ENCODE results near the gene PPM1N. TPM values are rescaled to one million over a fixed set of nuclear protein-coding genes. Genes with fewer than 3 reads are reported as not detected.
A peak's percentile ranks its signal among the peaks of the same experiment; 100 is the strongest.

Gene PPM1N
- total and polyA plus RNA-seq, 2 of the 13 experiments (the other 11 are each of a cell fraction or from before 2014, with no cell fraction given): 0.31 to 1.8 TPM

DNA sequence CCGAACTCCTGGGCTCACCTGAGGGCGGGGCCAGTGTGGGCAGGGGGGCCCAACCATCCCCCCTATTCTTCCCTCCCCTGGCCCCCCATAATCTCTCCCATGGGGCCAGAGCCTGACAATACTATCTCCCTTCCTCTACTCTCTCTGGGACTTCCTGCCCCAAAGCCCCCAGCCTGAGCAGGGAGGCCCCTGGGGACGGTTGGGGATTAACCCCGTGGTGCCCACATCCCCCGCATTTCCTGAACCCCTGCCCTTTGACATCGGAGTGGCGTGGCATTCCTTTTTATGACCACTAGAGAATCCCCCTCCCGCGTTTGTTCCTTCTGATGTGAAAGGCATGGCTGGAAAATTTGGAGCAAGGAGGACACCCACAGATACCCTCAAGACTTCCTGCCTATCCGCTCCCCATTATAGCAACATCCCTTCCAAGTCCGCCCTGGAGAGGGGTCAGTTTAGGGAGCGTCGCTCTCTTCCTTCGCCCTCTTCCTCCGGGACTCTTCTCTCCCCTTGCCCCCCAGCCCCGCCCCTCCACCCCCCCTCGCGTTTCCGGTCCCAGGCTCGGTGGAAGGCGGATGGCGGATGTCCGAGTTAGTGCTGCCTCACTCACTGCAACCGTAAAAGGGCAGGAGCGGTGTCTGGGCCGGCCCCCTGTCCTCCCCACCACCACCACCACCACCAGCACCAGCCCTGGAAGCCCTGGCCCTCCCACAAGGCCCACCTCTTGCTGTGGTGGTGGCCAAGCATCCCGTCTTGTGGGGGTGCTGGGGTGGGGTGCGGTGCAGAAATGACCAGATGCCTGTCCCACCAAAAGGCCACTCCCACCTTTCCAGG is 10.8 kb downstream of the PPM1N start (continued):
- TF ChIP-seq KLF16 (CRISPR knock-in tag; IDR thresholded peaks at IDR 0.05): peak in 1 of 2 experiments; percentile 36; a peak in 1 of 4 replicates
- no peak for TF ChIP-seq MIXL1 (CRISPR knock-in tag; IDR thresholded peaks at IDR 0.05)
- no peak for TF ChIP-seq ZBTB1 (CRISPR knock-in tag; IDR thresholded peaks at IDR 0.05; ENCODE audit: borderline replicate concordance)
- TF ChIP-seq SRF (IDR thresholded peaks at IDR 0.05; ENCODE audit: low read depth, low read length): peak; percentile 75
- no peak for TF ChIP-seq SP2 (CRISPR knock-in tag; IDR thresholded peaks at IDR 0.05)
- peak in 1 of 2 experiments; percentile 37; a peak in 3 of 4 replicates for TF ChIP-seq POLR2A (IDR thresholded peaks at IDR 0.05; ENCODE audit: insufficient read depth in 1 of 2, low read depth in 2 of 2, low read length in 2 of 2)
- TF ChIP-seq, protein P1, sequence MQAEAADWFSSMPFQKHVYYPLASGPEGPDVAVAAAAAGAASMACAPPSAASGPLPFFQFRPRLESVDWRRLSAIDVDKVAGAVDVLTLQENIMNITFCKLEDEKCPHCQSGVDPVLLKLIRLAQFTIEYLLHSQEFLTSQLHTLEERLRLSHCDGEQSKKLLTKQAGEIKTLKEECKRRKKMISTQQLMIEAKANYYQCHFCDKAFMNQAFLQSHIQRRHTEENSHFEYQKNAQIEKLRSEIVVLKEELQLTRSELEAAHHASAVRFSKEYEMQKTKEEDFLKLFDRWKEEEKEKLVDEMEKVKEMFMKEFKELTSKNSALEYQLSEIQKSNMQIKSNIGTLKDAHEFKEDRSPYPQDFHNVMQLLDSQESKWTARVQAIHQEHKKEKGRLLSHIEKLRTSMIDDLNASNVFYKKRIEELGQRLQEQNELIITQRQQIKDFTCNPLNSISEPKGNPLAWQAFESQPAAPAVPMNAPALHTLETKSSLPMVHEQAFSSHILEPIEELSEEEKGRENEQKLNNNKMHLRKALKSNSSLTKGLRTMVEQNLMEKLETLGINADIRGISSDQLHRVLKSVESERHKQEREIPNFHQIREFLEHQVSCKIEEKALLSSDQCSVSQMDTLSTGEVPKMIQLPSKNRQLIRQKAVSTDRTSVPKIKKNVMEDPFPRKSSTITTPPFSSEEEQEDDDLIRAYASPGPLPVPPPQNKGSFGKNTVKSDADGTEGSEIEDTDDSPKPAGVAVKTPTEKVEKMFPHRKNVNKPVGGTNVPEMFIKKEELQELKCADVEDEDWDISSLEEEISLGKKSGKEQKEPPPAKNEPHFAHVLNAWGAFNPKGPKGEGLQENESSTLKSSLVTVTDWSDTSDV (CRISPR knock-in tag; IDR thresholded peaks at IDR 0.05): 0 out of 2 replicates have a peak, but pooled peaks have one; percentile 22
- TF ChIP-seq LCORL (IDR thresholded peaks at IDR 0.05): no peak
- TF ChIP-seq LCORL (CRISPR knock-in tag; IDR thresholded peaks at IDR 0.05): 0 out of 2 replicates have a peak, but pooled peaks have one; percentile 42
- TF ChIP-seq TGIF2 (CRISPR knock-in tag; IDR thresholded peaks at IDR 0.05): 0 out of 2 replicates have a peak, but pooled peaks have one; percentile 21
- peak; percentile 61 for TF ChIP-seq SAP130 (CRISPR knock-in tag; IDR thresholded peaks at IDR 0.05; ENCODE audit: low read depth)
- TF ChIP-seq, protein P2, sequence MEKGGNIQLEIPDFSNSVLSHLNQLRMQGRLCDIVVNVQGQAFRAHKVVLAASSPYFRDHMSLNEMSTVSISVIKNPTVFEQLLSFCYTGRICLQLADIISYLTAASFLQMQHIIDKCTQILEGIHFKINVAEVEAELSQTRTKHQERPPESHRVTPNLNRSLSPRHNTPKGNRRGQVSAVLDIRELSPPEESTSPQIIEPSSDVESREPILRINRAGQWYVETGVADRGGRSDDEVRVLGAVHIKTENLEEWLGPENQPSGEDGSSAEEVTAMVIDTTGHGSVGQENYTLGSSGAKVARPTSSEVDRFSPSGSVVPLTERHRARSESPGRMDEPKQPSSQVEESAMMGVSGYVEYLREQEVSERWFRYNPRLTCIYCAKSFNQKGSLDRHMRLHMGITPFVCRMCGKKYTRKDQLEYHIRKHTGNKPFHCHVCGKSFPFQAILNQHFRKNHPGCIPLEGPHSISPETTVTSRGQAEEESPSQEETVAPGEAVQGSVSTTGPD (CRISPR knock-in tag; IDR thresholded peaks at IDR 0.05): 0 out of 2 replicates have a peak, but pooled peaks have one; percentile 9
- TF ChIP-seq ZNF331 (CRISPR knock-in tag; IDR thresholded peaks at IDR 0.05): 0 out of 2 replicates have a peak, but pooled peaks have one; percentile 10
- TF ChIP-seq, protein P3, sequence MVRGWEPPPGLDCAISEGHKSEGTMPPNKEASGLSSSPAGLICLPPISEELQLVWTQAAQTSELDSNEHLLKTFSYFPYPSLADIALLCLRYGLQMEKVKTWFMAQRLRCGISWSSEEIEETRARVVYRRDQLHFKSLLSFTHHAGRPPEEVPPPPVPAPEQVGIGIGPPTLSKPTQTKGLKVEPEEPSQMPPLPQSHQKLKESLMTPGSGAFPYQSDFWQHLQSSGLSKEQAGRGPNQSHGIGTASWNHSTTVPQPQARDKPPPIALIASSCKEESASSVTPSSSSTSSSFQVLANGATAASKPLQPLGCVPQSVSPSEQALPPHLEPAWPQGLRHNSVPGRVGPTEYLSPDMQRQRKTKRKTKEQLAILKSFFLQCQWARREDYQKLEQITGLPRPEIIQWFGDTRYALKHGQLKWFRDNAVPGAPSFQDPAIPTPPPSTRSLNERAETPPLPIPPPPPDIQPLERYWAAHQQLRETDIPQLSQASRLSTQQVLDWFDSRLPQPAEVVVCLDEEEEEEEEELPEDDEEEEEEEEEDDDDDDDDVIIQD (CRISPR knock-in tag; IDR thresholded peaks at IDR 0.05; ENCODE audit: low read depth): peak; percentile 52; the same call in 1 of the 2 replicates
- TF ChIP-seq ZNF598 (CRISPR knock-in tag; IDR thresholded peaks at IDR 0.05; ENCODE audit: borderline replicate concordance): no peak
- TF ChIP-seq ZNF652 (CRISPR knock-in tag; IDR thresholded peaks at IDR 0.05; ENCODE audit: borderline replicate concordance, low read depth): peak; percentile 92
- 0 out of 2 replicates have a peak, but pooled peaks have one; percentile 29 for TF ChIP-seq ZSCAN29 (CRISPR knock-in tag; conservative IDR thresholded peaks at IDR 0.05)
- no peak for TF ChIP-seq SRY (CRISPR knock-in tag; IDR thresholded peaks at IDR 0.05)
- TF ChIP-seq ZSCAN30 (CRISPR knock-in tag; IDR thresholded peaks at IDR 0.05): no peak
- TF ChIP-seq TEAD3 (CRISPR knock-in tag; optimal IDR thresholded peaks at IDR 0.05; ENCODE audit: borderline replicate concordance): peak; percentile 6
- peak; percentile 79 for TF ChIP-seq GABPB1 (CRISPR knock-in tag; IDR thresholded peaks at IDR 0.05)
- TF ChIP-seq POLR2G (IDR thresholded peaks at IDR 0.05; ENCODE audit: low read depth, low read length): peak; percentile 59
- TF ChIP-seq ZC3H13 (CRISPR knock-in tag; IDR thresholded peaks at IDR 0.05): peak; percentile 71; the same call in 1 of the 2 replicates
